Urinary bladder (tissue), 4 donors: ENCODE measurements around the gene IP6K2. TPM values are rescaled to one million over a fixed set of nuclear protein-coding genes. Genes with fewer than 3 reads are reported as not detected.

ENCODE experiments used
- DNase-seq: peaks from one replicate; pipeline ENCODE4 v3.0.0-alpha.2; 2015; ENCODE audit errors: extremely low spot score
- H3K27ac ChIP-seq: one replicate; pipeline ENCODE4 v1.5.1; 2013; ENCODE audit warnings: low read depth, mild to moderate bottlenecking, moderate library complexity
- H3K36me3 ChIP-seq: one replicate; pipeline ENCODE4 v1.6.1; 2013; ENCODE audit warnings: mild to moderate bottlenecking, moderate library complexity; ENCODE audit not compliant: insufficient read depth
- H3K4me1 ChIP-seq: one replicate; pipeline ENCODE4 v1.6.1; 2013; ENCODE audit warnings: mild to moderate bottlenecking, moderate library complexity; ENCODE audit not compliant: insufficient read depth
- H3K4me3 ChIP-seq: one replicate; pipeline ENCODE4 v1.5.1; 2013; ENCODE audit warnings: low read depth, low read length
- WGBS: extraction: QIAGEN DNeasy Blood & Tissue Kit; methylation state at CpG from one replicate; pipeline ENCODE4 v1.1.7; 2013; 5-methylcytosine and 5-hydroxymethylcytosine counted together
- polyA plus RNA-seq: library from polyadenylated mRNA; stranded (reverse); fragments of 200-250 nt; gene quantifications from one replicate; pipeline ENCODE4 v1.2.3, GENCODE V29; 2013
- total RNA-seq: library from RNA; depleted of rRNA; stranded (reverse); fragments of >200 nt; gene quantifications from one replicate; pipeline ENCODE4 v1.2.3, GENCODE V29; 2014
- donor health status: healthy with polysubstance abuse.
- donor health status: healthy.

Gene IP6K2
- total and polyA plus RNA-seq, 2 donors, result 75.7 to 83.2 TPM

GRCh38 chr3:48692551-48692950, 24.5 kb downstream of the IP6K2 start:
- Histone ChIP-seq H3K27ac (no peak overlapping the region), H3K36me3 (peaks cover 5% of the 10 kb centered on the region), H3K4me3 (no peak overlapping the region), H3K4me1 (peaks cover 1% of the 10 kb centered on the region)
- DNase-seq, result no peak

GRCh38 chr3:48690846-48691458, 26.1 kb downstream of the IP6K2 start:
- WGBS, result 85% methylated on average over 2 of the region's 2 CpGs
- Histone ChIP-seq H3K4me1 (peaks cover 1% of the 10 kb centered on the region), H3K4me3 (no peak overlapping the region), H3K36me3 (peaks cover 5% of the 10 kb centered on the region), H3K27ac (no peak overlapping the region)
- DNase-seq, result no peak

GRCh38 chr3:48689384-48689783, 27.6 kb downstream of the IP6K2 start:
- H3K27ac ChIP-seq, result no peak overlapping the region
- H3K4me1 ChIP-seq, result peaks cover 1% of the 10 kb centered on the region
- H3K4me3 ChIP-seq, result no peak overlapping the region
- no peak for DNase-seq
- H3K36me3 ChIP-seq, result peaks cover 5% of the 10 kb centered on the region
- WGBS, result 86% methylated on average over 5 of the region's 5 CpGs

- 90% methylated on average over 3 of the region's 3 CpGs for WGBS
- Histone ChIP-seq H3K4me3 (no peak overlapping the region), H3K4me1 (peaks cover 1% of the 10 kb centered on the region), H3K27ac (no peak overlapping the region), H3K36me3 (peaks cover 5% of the 10 kb centered on the region)
- no peak for DNase-seq
Observed at GRCh38 chr3:48688737-48689075, 28.3 kb downstream of the IP6K2 start.

- WGBS, result 82% methylated on average over 18 of the region's 18 CpGs
- no peak for DNase-seq
- peaks cover 1% of the 10 kb centered on the region for H3K4me1 ChIP-seq
- H3K27ac ChIP-seq, result no peak overlapping the region
- H3K4me3 ChIP-seq, result no peak overlapping the region
- H3K36me3 ChIP-seq, result peaks cover 5% of the 10 kb centered on the region
Observed at GRCh38 chr3:48688032-48688736, 28.8 kb downstream of the IP6K2 start.

GRCh38 chr3:48687220-48687678, 29.8 kb downstream of the IP6K2 start:
- Histone ChIP-seq H3K4me3 (no peak overlapping the region), H3K4me1 (no peaks in the 10 kb centered on the region), H3K36me3 (peaks cover 5% of the 10 kb centered on the region), H3K27ac (no peak overlapping the region)
- 53% methylated on average over 3 of the region's 3 CpGs for WGBS
- no peak for DNase-seq

GRCh38 chr3:48686538-48687219, 30.3 kb downstream of the IP6K2 start:
- DNase-seq, result no peak
- Histone ChIP-seq H3K27ac (no peak overlapping the region), H3K4me1 (no peaks in the 10 kb centered on the region), H3K4me3 (peak overlapping the region; percentile 76), H3K36me3 (peaks cover 2% of the 10 kb centered on the region)
- WGBS, result 48% methylated on average over 10 of the region's 10 CpGs

- DNase-seq, result no peak
- H3K4me1 ChIP-seq, result no peaks in the 10 kb centered on the region
- peaks cover 2% of the 10 kb centered on the region for H3K36me3 ChIP-seq
- peak within 1 kb of the TSS; percentile 66 for H3K27ac ChIP-seq
- peak within 1 kb of the TSS; percentile 76 for H3K4me3 ChIP-seq
- WGBS, result under 1% methylated on average over 97 of the region's 97 CpGs
Observed at GRCh38 chr3:48685603-48686511, 31.2 kb downstream of the IP6K2 start, which contains the start of gene NCKIPSD. NCKIPSD (minus strand) TSS chr3:48685915; CDS start chr3:48685807, 108 bp downstream.

GRCh38 chr3:48685293-48685602, 31.8 kb downstream of the IP6K2 start:
- 9% methylated on average over 13 of the region's 13 CpGs for WGBS

GRCh38 chr3:48684480-48685143, 32.4 kb downstream of the IP6K2 start:
- Histone ChIP-seq H3K36me3 (peaks cover 2% of the 10 kb centered on the region), H3K4me1 (no peaks in the 10 kb centered on the region), H3K27ac (no peak overlapping the region), H3K4me3 (peak overlapping the region; percentile 76)
- WGBS, result 41% methylated on average over 7 of the region's 7 CpGs
- DNase-seq, result no peak

More at GRCh38 chr3:48685293-48685602, 31.8 kb downstream of the IP6K2 start:
- no peak for DNase-seq
- Histone ChIP-seq H3K27ac (peak overlapping the region; percentile 66), H3K36me3 (peaks cover 2% of the 10 kb centered on the region), H3K4me1 (no peaks in the 10 kb centered on the region), H3K4me3 (peak overlapping the region; percentile 76)

- H3K27ac ChIP-seq, result no peak overlapping the region
- H3K36me3 ChIP-seq, result peaks cover 2% of the 10 kb centered on the region
- H3K4me3 ChIP-seq, result peak overlapping the region; percentile 3
- no peaks in the 10 kb centered on the region for H3K4me1 ChIP-seq
- no peak for DNase-seq
- WGBS, result 46% methylated on average over 8 of the region's 8 CpGs
Observed at GRCh38 chr3:48684054-48684349, 33.0 kb downstream of the IP6K2 start.

GRCh38 chr3:48682786-48683185, 34.2 kb downstream of the IP6K2 start:
- Histone ChIP-seq H3K4me3 (no peak overlapping the region), H3K27ac (no peak overlapping the region), H3K4me1 (no peaks in the 10 kb centered on the region), H3K36me3 (no peaks in the 10 kb centered on the region)
- WGBS, result 82% methylated on average over 9 of the region's 9 CpGs
- no peak for DNase-seq

- WGBS, result 91% methylated on average over 17 of the region's 17 CpGs
- Histone ChIP-seq H3K27ac (no peak overlapping the region), H3K4me3 (no peak overlapping the region), H3K36me3 (no peaks in the 10 kb centered on the region), H3K4me1 (no peaks in the 10 kb centered on the region)
- DNase-seq, result no peak
Observed at GRCh38 chr3:48681974-48682610, 34.9 kb downstream of the IP6K2 start.
